SK-N-SH (cell line): ENCODE measurements around the gene TRIM69. TPM values are rescaled to one million over a fixed set of nuclear protein-coding genes. Genes with fewer than 3 reads are reported as not detected.
A peak's percentile ranks its signal among the peaks of the same experiment; 100 is the strongest.

Source experiments
- CTCF ChIA-PET: fragments of 300-600, 350-600 bp; formaldehyde crosslinking; extraction: SDS; loops from one replicate; lab custom pipeline; 2021; lab: Yijun Ruan, JAX
- POLR2A ChIA-PET: fragments of 350-600 bp; sonication (Branson Sonifier 250); formaldehyde crosslinking; extraction: SDS; loops from one replicate; lab custom pipeline; 2020; ENCODE audit warnings: antibody characterized with exemption, inconsistent platforms; lab: Yijun Ruan, JAX
- DNase-seq: peaks from one replicate; pipeline ENCODE4 v3.0.0; 2012
- H2AFZ ChIP-seq: fragments of 200-600 bp; sonication (generic); 2 replicates; pipeline ENCODE4 v1.8.1; 2016; ENCODE audit warnings: antibody characterized with exemption, mild to moderate bottlenecking, low read depth
- H3F3A ChIP-seq: fragments of 200-600 bp; sonication (generic); replicated peaks from 2 replicates; pipeline ENCODE3; 2016; ENCODE audit warnings: antibody characterized with exemption, mild to moderate bottlenecking; ENCODE audit not compliant: insufficient read depth
- H3K27ac ChIP-seq, 2 experiments: fragments of 200-500 bp in 1 of 2; fragments of 200-600 bp in 1 of 2; sonication (Bioruptor generic) in 1 of 2; sonication (generic), shearing (Covaris generic) in 1 of 2; 2 replicates each; pipeline versions ENCODE4 v1.5.1 to v1.6.1; 2014 to 2016; ENCODE audit warnings: low read depth in 2 of 2, inconsistent platforms in 1 of 2, low read length in 1 of 2, mild to moderate bottlenecking in 1 of 2, mixed read lengths in 1 of 2
- H3K27me3 ChIP-seq: fragments of 200-600 bp; sonication (generic), shearing (Covaris generic); 2 replicates; pipeline ENCODE4 v1.6.1; 2016; ENCODE audit warnings: mixed run types; ENCODE audit not compliant: insufficient read depth
- H3K36me3 ChIP-seq, 2 experiments: fragments of 200-500 bp in 1 of 2; fragments of 200-600 bp in 1 of 2; sonication (Bioruptor generic) in 1 of 2; sonication (generic) in 1 of 2; replicated peaks in 1 of 2; 2 replicates each; pipeline versions ENCODE3 to v1.5.1; 2014 to 2016; ENCODE audit warnings: low read length in 1 of 2, mild to moderate bottlenecking in 1 of 2; ENCODE audit not compliant: insufficient read depth in 2 of 2, control insufficient read depth in 1 of 2
- H3K4me1 ChIP-seq, 2 experiments: fragments of 200-500 bp in 1 of 2; fragments of 200-600 bp in 1 of 2; sonication (Bioruptor generic) in 1 of 2; sonication (generic), shearing (Covaris generic) in 1 of 2; 2 replicates each; pipeline versions ENCODE4 v1.5.1 to v1.6.1; 2014 to 2016; ENCODE audit warnings: low read depth in 1 of 2, low read length in 1 of 2, mixed run types in 1 of 2; ENCODE audit not compliant: insufficient read depth in 2 of 2, control insufficient read depth in 1 of 2
- H3K4me2 ChIP-seq: fragments of 200-600 bp; sonication (generic), shearing (Covaris generic); 2 replicates; pipeline ENCODE4 v1.6.1; 2017; ENCODE audit warnings: mixed run types
- H3K4me3 ChIP-seq, 2 experiments: fragments of 200-500 bp in 1 of 2; fragments of 200-600 bp in 1 of 2; sonication (Bioruptor generic) in 1 of 2; sonication (generic), shearing (Covaris generic) in 1 of 2; 2 replicates each; pipeline versions ENCODE4 v1.5.1 to v1.8.1; 2014 to 2016; ENCODE audit warnings: low read depth in 2 of 2, inconsistent platforms in 1 of 2, low read length in 1 of 2, mild to moderate bottlenecking in 1 of 2, mixed read lengths in 1 of 2, moderate library complexity in 1 of 2
- H3K79me2 ChIP-seq: fragments of 200-600 bp; sonication (generic); 2 replicates; pipeline ENCODE4 v1.8.1; 2017; ENCODE audit warnings: mild to moderate bottlenecking; ENCODE audit not compliant: insufficient read depth
- H3K9ac ChIP-seq: fragments of 200-600 bp; sonication (generic); 2 replicates; pipeline ENCODE4 v1.6.1; 2017; ENCODE audit warnings: mixed run types
- H3K9me2 ChIP-seq: fragments of 200-600 bp; sonication (generic); 2 replicates; pipeline ENCODE4 v1.6.1; 2017; ENCODE audit warnings: mixed run types
- H3K9me3 ChIP-seq: fragments of 200-600 bp; sonication (generic); 2 replicates; pipeline ENCODE4 v1.6.1; 2017; ENCODE audit warnings: mixed run types, mild to moderate bottlenecking, moderate library complexity
- H4K20me1 ChIP-seq: fragments of 200-600 bp; sonication (generic); 2 replicates; pipeline ENCODE4 v1.6.1; 2017; ENCODE audit warnings: mild to moderate bottlenecking, mixed run types; ENCODE audit not compliant: insufficient read depth
- CHD2 ChIP-seq: fragments of 150-350 bp; IDR thresholded peaks from 2 replicates; pipeline ENCODE4 v1.6.1; 2018; ENCODE audit warnings: low read length; ENCODE audit not compliant: partially characterized antibody
- CTCF ChIP-seq: fragments of 200-600 bp; sonication (generic); IDR thresholded peaks from 2 replicates; pipeline ENCODE4 v1.6.1; 2017; ENCODE audit warnings: antibody characterized with exemption, mild to moderate bottlenecking, moderate library complexity
- EP300 ChIP-seq, 2 experiments: IDR thresholded peaks; 2 replicates each; pipeline versions ENCODE4 v1.4.0 to v1.6.1; 2012; ENCODE audit warnings: borderline replicate concordance in 1 of 2, low read depth in 1 of 2, low read length in 1 of 2
- FOXJ3 ChIP-seq: sonication (generic); formaldehyde crosslinking; IDR thresholded peaks from 2 replicates; pipeline ENCODE4 v1.5.1; 2020; ENCODE audit warnings: mild to moderate bottlenecking, missing genetic modification reagents
- GABPA ChIP-seq: IDR thresholded peaks from 2 replicates; pipeline ENCODE4 v1.4.0; 2012; ENCODE audit warnings: low read depth, mild to moderate bottlenecking
- GATA2 ChIP-seq: sonication (generic); formaldehyde crosslinking; IDR thresholded peaks from 2 replicates; pipeline ENCODE4 v1.5.0; 2020; ENCODE audit warnings: mild to moderate bottlenecking, missing genetic modification reagents
- JUND ChIP-seq: IDR thresholded peaks from 2 replicates; pipeline ENCODE4 v1.4.0; 2012
- MEF2A ChIP-seq: IDR thresholded peaks from 2 replicates; pipeline ENCODE4 v1.4.0; 2012; ENCODE audit warnings: low read depth, borderline replicate concordance
- MXI1 ChIP-seq: IDR thresholded peaks from 2 replicates; pipeline ENCODE4 v1.6.1; 2012; ENCODE audit warnings: mild to moderate bottlenecking, low read depth, low read length, improper control_type of control experiment
- RAD21 ChIP-seq: IDR thresholded peaks from 2 replicates; pipeline ENCODE4 v1.6.1; 2012; ENCODE audit warnings: mild to moderate bottlenecking, low read length
- RCOR1 ChIP-seq: fragments of 150-350 bp; IDR thresholded peaks from 2 replicates; pipeline ENCODE4 v1.6.1; 2017; ENCODE audit warnings: antibody characterized with exemption, low read length
- REST ChIP-seq: IDR thresholded peaks from 2 replicates; pipeline ENCODE4 v1.6.1; 2012; ENCODE audit warnings: mild to moderate bottlenecking, low read depth, low read length, moderate library complexity
- SMC3 ChIP-seq: IDR thresholded peaks from 2 replicates; pipeline ENCODE4 v1.6.1; 2012; ENCODE audit warnings: low read depth, low read length, improper control_type of control experiment
- TCF12 ChIP-seq: IDR thresholded peaks from 2 replicates; pipeline ENCODE4 v1.4.0; 2012
- USF1 ChIP-seq: IDR thresholded peaks from 2 replicates; pipeline ENCODE4 v1.4.0; 2012; ENCODE audit warnings: low read depth, borderline replicate concordance
- USF2 ChIP-seq: fragments of 150-350 bp; IDR thresholded peaks from 2 replicates; pipeline ENCODE4 v1.6.1; 2017; ENCODE audit warnings: antibody characterized with exemption, low read length, low read depth, borderline replicate concordance
- YY1 ChIP-seq: IDR thresholded peaks from 2 replicates; pipeline ENCODE4 v1.4.0; 2012; ENCODE audit warnings: low read depth, mild to moderate bottlenecking
- WGBS: methylation state at CpG from one replicate; pipeline ENCODE4 v1.1.6; 2017; ENCODE audit warnings: low lambda C conversion rate; 5-methylcytosine and 5-hydroxymethylcytosine counted together
- polyA plus RNA-seq, 3 experiments: library from polyadenylated mRNA; depleted of rRNA; stranded (reverse); fragments of >200 nt; gene quantifications; 2 replicates each; pipeline ENCODE4 v1.2.3, GENCODE V29; 2012

TRIM69 gene
- polyA plus RNA-seq, 1 of the 3 experiments (the other 2 are of a cell fraction) = 9.7 TPM

- TF ChIP-seq EP300 (IDR thresholded peaks at IDR 0.05; ENCODE audit: borderline replicate concordance in 1 of 2, low read depth in 1 of 2, low read length in 1 of 2) (peak in 1 of 2 experiments; percentile 39; a peak in 1 of 4 replicates), YY1 (0 out of 2 replicates have a peak, but pooled peaks have one; percentile 25), MXI1 (no peak), USF2 (no peak), GATA2 (no peak), SMC3 (no peak), RCOR1 (no peak), FOXJ3 (CRISPR knock-in tag) (no peak), GABPA (no peak; the same call in 1 of the 2 replicates), TCF12 (peak; percentile 74), CTCF (no peak)
Observed at GRCh38 chr15:44726568-44727484, 9.5 kb upstream of the TRIM69 start (continued).

GRCh38 chr15:44727485-44728231, 8.7 kb upstream of the TRIM69 start:
- Histone ChIP-seq H3K36me3 (peaks cover 5 to 11% of the 10 kb centered on the region in 2 experiments), H3K9me2 (no peaks in the 10 kb centered on the region), H4K20me1 (no peaks in the 10 kb centered on the region), H3F3A (peaks cover 19% of the 10 kb centered on the region), H2AFZ (peak overlapping the region; percentile 41; the same call in 1 of the 2 replicates), H3K4me1 (peaks cover 6 to 17% of the 10 kb centered on the region in 2 experiments; a peak in 3 of 4 replicates), H3K27ac (peak overlapping the region; percentile 96 to 97), H3K27me3 (no peaks in the 10 kb centered on the region), H3K4me3 (no peak overlapping the region), H3K9ac (peak overlapping the region; percentile 85; the same call in 1 of the 2 replicates), H3K79me2 (peaks cover 14% of the 10 kb centered on the region; the same call in 1 of the 2 replicates), H3K4me2 (peak overlapping the region; percentile 95; the same call in 1 of the 2 replicates), H3K9me3 (no peaks in the 10 kb centered on the region)
- no peak for DNase-seq
- no peak for TF ChIP-seq REST
- TF ChIP-seq TCF12 = no peak
- no peak for TF ChIP-seq JUND
- no peak for TF ChIP-seq CHD2
- TF ChIP-seq USF1 = no peak
- no peak for TF ChIP-seq RAD21
- no peak for TF ChIP-seq MEF2A
- WGBS = 92% methylated on average over 6 of the region's 6 CpGs
- ChIA-PET POLR2A (interaction anchor here (1.1 to 3.0 kb wide), 2 partner anchors 14 to 16 kb away, joined by 3 to 19 read pairs; partner anchors contain the start of genes B2M and PATL2), CTCF (interaction anchor here (0.9 kb wide), 1 partner anchor 10 kb away, joined by 3 read pairs; no protein-coding TSS in a partner anchor)
